Smooth muscle cell (in vitro differentiated cells): ENCODE data around the gene PAGR1. TPM values are rescaled to one million over a fixed set of nuclear protein-coding genes. Genes with fewer than 3 reads are reported as not detected.

Experiments
- DNase-seq: peaks from one replicate; lab custom pipeline; 2025; ENCODE audit not compliant: unreplicated experiment; lab: John Stamatoyannopoulos, UW
- H2AFZ ChIP-seq: fragments of 200-600 bp; sonication (generic); 2 replicates; pipeline ENCODE4 v1.6.0; 2016; ENCODE audit warnings: antibody characterized with exemption, low read depth, mild to moderate bottlenecking
- H3F3A ChIP-seq: fragments of 200-600 bp; sonication (generic); 2 replicates; pipeline ENCODE4 v1.6.0; 2017; ENCODE audit warnings: antibody characterized with exemption, low read depth
- H3K27ac ChIP-seq: fragments of 200-600 bp; sonication (generic); 2 replicates; pipeline ENCODE4 v1.5.1; 2016; ENCODE audit warnings: low read depth, mild to moderate bottlenecking
- H3K27me3 ChIP-seq: fragments of 200-600 bp; sonication (generic); 2 replicates; pipeline ENCODE4 v1.6.1; 2016; ENCODE audit warnings: low read depth, mild to moderate bottlenecking
- H3K36me3 ChIP-seq: fragments of 200-600 bp; sonication (generic); 2 replicates; pipeline ENCODE4 v1.5.1; 2016; ENCODE audit warnings: low read depth
- H3K4me1 ChIP-seq: fragments of 200-600 bp; sonication (generic); 2 replicates; pipeline ENCODE4 v1.5.1; 2016; ENCODE audit warnings: low read depth
- H3K4me2 ChIP-seq: fragments of 200-600 bp; sonication (generic); 2 replicates; pipeline ENCODE4 v1.6.0; 2016; ENCODE audit warnings: mild to moderate bottlenecking
- H3K4me3 ChIP-seq: fragments of 200-600 bp; sonication (generic); 2 replicates; pipeline ENCODE4 v1.5.1; 2016; ENCODE audit warnings: mild to moderate bottlenecking
- H3K79me2 ChIP-seq: fragments of 200-600 bp; sonication (generic); 2 replicates; pipeline ENCODE4 v1.6.0; 2016; ENCODE audit warnings: low read depth, mild to moderate bottlenecking
- H3K9ac ChIP-seq: fragments of 200-600 bp; sonication (generic); 2 replicates; pipeline ENCODE4 v1.6.0; 2016; ENCODE audit warnings: low read depth
- H3K9me3 ChIP-seq: fragments of 200-600 bp; sonication (generic); replicated peaks from 2 replicates; pipeline ENCODE4 v1.5.1; 2016; ENCODE audit warnings: low read depth
- H4K20me1 ChIP-seq: fragments of 200-600 bp; sonication (generic); 2 replicates; pipeline ENCODE4 v1.6.0; 2016; ENCODE audit warnings: low read depth
- WGBS: methylation state at CpG from one replicate; pipeline ENCODE4 v1.1.7; 2016; ENCODE audit warnings: low lambda C conversion rate; 5-methylcytosine and 5-hydroxymethylcytosine counted together
- polyA plus RNA-seq: library from polyadenylated mRNA; unstranded; fragments of >200 nt; fragmentation: Nextera tagmentation; extraction: Ambion mirVana; gene quantifications from 2 replicates; pipeline ENCODE4 v1.2.1, GENCODE V29; 2016
- total RNA-seq: library from RNA; depleted of rRNA; stranded (reverse); fragments of >200 nt; gene quantifications from 2 replicates; pipeline ENCODE4 v1.2.3, GENCODE V29; 2014
- TF ChIP-seq, protein P1 (sequence below): fragments of 200-600 bp; sonication (generic); IDR thresholded peaks from 2 replicates; pipeline ENCODE4 v1.5.1; 2017; ENCODE audit warnings: borderline replicate concordance, mild to moderate bottlenecking, antibody characterized with exemption; ENCODE audit not compliant: insufficient read depth, poor library complexity, severe bottlenecking

The PAGR1 gene
- total and polyA plus RNA-seq, 2 experiments from 2014 or later, result 15.6 to 34.5 TPM

DNA sequence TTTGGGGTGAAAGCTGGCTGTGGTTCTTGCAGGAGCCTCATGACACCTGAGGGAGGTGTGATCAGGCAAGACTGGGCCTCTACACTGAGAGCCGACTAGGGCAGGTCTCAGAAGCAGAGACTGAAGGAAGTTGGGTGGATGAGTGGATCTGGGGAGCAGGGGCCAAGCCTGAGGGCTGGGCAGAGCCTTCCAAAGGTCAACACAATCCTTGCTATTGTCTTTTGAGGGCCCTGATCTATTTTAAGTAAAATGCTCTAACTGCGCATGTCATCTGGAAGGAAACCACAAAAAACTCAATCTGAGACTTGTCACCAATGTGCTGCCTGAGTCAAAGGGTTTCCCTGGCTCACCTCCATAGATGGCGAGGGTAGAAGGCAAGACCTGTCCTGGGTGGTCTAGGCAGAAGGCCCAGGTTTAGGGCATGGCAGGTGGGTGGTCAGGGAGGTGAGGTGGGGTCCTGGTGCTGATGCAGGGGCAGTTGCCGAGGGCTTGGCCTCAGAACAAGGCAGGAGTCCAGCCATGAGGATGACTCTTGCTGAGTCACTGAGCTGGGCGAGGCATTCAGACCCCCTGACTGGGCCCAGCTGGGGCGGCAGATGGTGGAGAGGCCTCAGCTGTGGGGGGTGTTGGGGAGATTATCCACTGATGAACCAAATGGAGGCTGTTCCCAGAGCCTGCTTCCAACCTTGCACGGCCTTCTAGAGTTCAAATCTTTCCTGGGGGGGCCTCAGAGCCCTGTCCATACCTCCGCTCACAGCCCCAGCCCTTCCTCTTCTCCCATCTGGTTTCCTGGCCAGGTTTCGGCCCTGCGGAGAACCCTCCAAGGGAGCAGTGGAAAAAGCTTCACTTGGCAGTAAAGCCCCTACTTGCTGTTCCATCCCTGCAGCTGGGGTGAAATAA, 9.4 kb downstream of the PAGR1 start:
- WGBS, result 40% methylated on average over 10 of the region's 10 CpGs
- H3K27me3 ChIP-seq, result no peaks in the 10 kb centered on the region
- no peaks in the 10 kb centered on the region for H3K9me3 ChIP-seq
- H3K9ac ChIP-seq, result peak overlapping the region; percentile 52
- H2AFZ ChIP-seq, result no peak overlapping the region
- TF ChIP-seq, protein P1, sequence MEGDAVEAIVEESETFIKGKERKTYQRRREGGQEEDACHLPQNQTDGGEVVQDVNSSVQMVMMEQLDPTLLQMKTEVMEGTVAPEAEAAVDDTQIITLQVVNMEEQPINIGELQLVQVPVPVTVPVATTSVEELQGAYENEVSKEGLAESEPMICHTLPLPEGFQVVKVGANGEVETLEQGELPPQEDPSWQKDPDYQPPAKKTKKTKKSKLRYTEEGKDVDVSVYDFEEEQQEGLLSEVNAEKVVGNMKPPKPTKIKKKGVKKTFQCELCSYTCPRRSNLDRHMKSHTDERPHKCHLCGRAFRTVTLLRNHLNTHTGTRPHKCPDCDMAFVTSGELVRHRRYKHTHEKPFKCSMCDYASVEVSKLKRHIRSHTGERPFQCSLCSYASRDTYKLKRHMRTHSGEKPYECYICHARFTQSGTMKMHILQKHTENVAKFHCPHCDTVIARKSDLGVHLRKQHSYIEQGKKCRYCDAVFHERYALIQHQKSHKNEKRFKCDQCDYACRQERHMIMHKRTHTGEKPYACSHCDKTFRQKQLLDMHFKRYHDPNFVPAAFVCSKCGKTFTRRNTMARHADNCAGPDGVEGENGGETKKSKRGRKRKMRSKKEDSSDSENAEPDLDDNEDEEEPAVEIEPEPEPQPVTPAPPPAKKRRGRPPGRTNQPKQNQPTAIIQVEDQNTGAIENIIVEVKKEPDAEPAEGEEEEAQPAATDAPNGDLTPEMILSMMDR, result no peak
- H3K27ac ChIP-seq, result peak overlapping the region; percentile 86
- peaks cover 66% of the 10 kb centered on the region for H4K20me1 ChIP-seq
- no peaks in the 10 kb centered on the region for H3K36me3 ChIP-seq
- peaks cover 26% of the 10 kb centered on the region for H3K4me1 ChIP-seq
- H3K4me2 ChIP-seq, result peak overlapping the region; percentile 71
- peaks cover 16% of the 10 kb centered on the region for H3F3A ChIP-seq
- H3K4me3 ChIP-seq, result no peak overlapping the region
- no peak for DNase-seq
- H3K79me2 ChIP-seq, result peaks cover 53% of the 10 kb centered on the region

DNA sequence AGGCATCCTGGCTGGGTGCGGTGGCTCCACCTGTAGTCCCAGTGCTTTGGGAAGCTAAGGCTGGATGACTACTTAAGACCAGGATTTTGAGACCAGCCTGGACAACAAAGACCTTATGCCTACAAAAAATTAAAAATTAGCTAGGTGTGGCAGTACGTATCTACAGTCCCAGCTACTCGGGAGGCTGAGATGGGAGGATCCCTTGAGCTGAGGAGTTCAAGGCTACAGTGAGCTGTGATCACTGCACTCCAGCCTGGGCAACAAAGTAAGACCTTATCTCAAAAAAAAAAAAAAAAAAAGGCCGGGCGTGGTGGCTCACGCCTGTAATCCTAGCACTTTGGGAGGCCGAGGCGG, 10.4 kb downstream of the PAGR1 start:
- peaks cover 72% of the 10 kb centered on the region for H4K20me1 ChIP-seq
- H2AFZ ChIP-seq, result no peak overlapping the region
- no peaks in the 10 kb centered on the region for H3K27me3 ChIP-seq
- TF ChIP-seq, protein P1, result no peak
- peaks cover 16% of the 10 kb centered on the region for H3F3A ChIP-seq
- DNase-seq, result no peak
- H3K9ac ChIP-seq, result no peak overlapping the region
- no peaks in the 10 kb centered on the region for H3K36me3 ChIP-seq
- WGBS, result 97% methylated on average over 8 of the region's 8 CpGs
- H3K9me3 ChIP-seq, result no peaks in the 10 kb centered on the region
- H3K4me2 ChIP-seq, result no peak overlapping the region
- peaks cover 24% of the 10 kb centered on the region for H3K4me1 ChIP-seq
- peak overlapping the region; percentile 86 for H3K27ac ChIP-seq
- peaks cover 44% of the 10 kb centered on the region for H3K79me2 ChIP-seq
- no peak overlapping the region for H3K4me3 ChIP-seq

DNA sequence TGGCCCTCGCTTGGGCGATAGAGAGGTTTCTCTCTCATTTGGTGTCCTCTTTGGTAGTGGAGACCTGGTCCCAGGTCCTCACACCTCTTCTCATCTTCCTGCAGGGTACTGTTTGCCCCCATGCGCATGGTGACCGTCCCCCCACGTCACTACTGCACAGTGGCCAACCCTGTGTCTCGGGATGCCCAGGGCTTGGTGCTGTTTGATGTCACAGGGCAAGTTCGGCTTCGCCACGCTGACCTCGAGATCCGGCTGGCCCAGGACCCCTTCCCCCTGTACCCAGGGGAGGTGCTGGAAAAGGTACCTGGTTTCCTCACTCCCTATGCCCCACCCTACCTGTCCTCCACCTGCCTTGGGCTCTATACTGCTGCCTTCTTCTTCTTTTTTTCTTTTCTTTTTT, 14.8 kb downstream of the PAGR1 start:
- H3K4me3 ChIP-seq, result no peak overlapping the region
- H3K9ac ChIP-seq, result no peak overlapping the region
- H3K27ac ChIP-seq, result no peak overlapping the region
- H4K20me1 ChIP-seq, result peaks cover 56% of the 10 kb centered on the region
- no peak overlapping the region for H2AFZ ChIP-seq
- no peaks in the 10 kb centered on the region for H3K27me3 ChIP-seq
- no peaks in the 10 kb centered on the region for H3K9me3 ChIP-seq
- peaks cover 2% of the 10 kb centered on the region for H3K4me1 ChIP-seq
- 93% methylated on average over 11 of the region's 11 CpGs for WGBS
- H3F3A ChIP-seq, result no peaks in the 10 kb centered on the region
- H3K36me3 ChIP-seq, result no peaks in the 10 kb centered on the region
- H3K79me2 ChIP-seq, result peaks cover 22% of the 10 kb centered on the region
- DNase-seq, result no peak
- TF ChIP-seq, protein P1, result no peak
- no peak overlapping the region for H3K4me2 ChIP-seq
